ENCODE data around the gene SLC25A17.
"Not testable (repeated sequence)": the region's sequence is repeated elsewhere in the genome, so short reads cannot be mapped to it uniquely, and the experiment has no call there.

- not testable (repeated sequence) for TF ChIP-seq CTCF (IDR thresholded peaks at IDR 0.05 in 8 of 11, conservative IDR thresholded peaks at IDR 0.05 in 3 of 11); POLR2A (IDR thresholded peaks at IDR 0.05)
Measured at GRCh38 chr22:40720156-40720537, 99.0 kb downstream of the SLC25A17 start.
